ENCODE results near the gene RCAN2.

RCAN2 gene

DNA sequence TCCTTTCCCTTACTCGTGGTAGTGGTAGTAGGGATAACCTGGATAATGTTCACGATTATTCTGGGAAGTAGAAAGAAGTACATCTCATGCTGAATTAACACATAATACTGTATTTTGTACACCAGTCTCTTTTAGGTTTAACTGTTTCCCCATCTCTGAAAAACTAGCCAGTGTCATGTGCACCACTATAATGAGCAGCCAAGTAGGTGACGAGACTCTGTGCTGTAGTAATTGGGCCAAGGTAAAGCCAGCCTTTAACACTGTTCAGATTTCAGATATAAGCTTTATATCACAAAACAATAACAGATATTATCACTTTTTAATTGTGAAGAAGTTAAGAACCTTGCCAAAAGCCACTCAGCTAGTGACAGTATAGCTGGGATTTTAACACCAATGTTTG, 219.5 kb downstream of the RCAN2 start:
- Histone ChIP-seq H3K27ac (replicated peaks) (no peak overlapping the region), H3K4me3 (replicated peaks; ENCODE audit: insufficient read depth, low read length) (no peak overlapping the region), H3K27me3 (ENCODE audit: insufficient read depth, poor library complexity, severe bottlenecking) (no peaks in the 10 kb centered on the region)
- TF ChIP-seq, protein P1, sequence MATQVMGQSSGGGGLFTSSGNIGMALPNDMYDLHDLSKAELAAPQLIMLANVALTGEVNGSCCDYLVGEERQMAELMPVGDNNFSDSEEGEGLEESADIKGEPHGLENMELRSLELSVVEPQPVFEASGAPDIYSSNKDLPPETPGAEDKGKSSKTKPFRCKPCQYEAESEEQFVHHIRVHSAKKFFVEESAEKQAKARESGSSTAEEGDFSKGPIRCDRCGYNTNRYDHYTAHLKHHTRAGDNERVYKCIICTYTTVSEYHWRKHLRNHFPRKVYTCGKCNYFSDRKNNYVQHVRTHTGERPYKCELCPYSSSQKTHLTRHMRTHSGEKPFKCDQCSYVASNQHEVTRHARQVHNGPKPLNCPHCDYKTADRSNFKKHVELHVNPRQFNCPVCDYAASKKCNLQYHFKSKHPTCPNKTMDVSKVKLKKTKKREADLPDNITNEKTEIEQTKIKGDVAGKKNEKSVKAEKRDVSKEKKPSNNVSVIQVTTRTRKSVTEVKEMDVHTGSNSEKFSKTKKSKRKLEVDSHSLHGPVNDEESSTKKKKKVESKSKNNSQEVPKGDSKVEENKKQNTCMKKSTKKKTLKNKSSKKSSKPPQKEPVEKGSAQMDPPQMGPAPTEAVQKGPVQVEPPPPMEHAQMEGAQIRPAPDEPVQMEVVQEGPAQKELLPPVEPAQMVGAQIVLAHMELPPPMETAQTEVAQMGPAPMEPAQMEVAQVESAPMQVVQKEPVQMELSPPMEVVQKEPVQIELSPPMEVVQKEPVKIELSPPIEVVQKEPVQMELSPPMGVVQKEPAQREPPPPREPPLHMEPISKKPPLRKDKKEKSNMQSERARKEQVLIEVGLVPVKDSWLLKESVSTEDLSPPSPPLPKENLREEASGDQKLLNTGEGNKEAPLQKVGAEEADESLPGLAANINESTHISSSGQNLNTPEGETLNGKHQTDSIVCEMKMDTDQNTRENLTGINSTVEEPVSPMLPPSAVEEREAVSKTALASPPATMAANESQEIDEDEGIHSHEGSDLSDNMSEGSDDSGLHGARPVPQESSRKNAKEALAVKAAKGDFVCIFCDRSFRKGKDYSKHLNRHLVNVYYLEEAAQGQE (IDR thresholded peaks at IDR 0.05; ENCODE audit: insufficient replicate concordance, low read depth) = no peak
- no peak for TF ChIP-seq POLR2AphosphoS5 (IDR thresholded peaks at IDR 0.05; ENCODE audit: low read depth)
- no peak for TF ChIP-seq SPI1 (IDR thresholded peaks at IDR 0.05; ENCODE audit: borderline replicate concordance, low read depth)
- TF ChIP-seq, protein P2, sequence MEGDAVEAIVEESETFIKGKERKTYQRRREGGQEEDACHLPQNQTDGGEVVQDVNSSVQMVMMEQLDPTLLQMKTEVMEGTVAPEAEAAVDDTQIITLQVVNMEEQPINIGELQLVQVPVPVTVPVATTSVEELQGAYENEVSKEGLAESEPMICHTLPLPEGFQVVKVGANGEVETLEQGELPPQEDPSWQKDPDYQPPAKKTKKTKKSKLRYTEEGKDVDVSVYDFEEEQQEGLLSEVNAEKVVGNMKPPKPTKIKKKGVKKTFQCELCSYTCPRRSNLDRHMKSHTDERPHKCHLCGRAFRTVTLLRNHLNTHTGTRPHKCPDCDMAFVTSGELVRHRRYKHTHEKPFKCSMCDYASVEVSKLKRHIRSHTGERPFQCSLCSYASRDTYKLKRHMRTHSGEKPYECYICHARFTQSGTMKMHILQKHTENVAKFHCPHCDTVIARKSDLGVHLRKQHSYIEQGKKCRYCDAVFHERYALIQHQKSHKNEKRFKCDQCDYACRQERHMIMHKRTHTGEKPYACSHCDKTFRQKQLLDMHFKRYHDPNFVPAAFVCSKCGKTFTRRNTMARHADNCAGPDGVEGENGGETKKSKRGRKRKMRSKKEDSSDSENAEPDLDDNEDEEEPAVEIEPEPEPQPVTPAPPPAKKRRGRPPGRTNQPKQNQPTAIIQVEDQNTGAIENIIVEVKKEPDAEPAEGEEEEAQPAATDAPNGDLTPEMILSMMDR (IDR thresholded peaks at IDR 0.05; ENCODE audit: insufficient read depth, low read length) = no peak
- TF ChIP-seq GABPA (IDR thresholded peaks at IDR 0.05; ENCODE audit: low read depth) = no peak
- DNase-seq (ENCODE audit: low read depth in 1 of 2, low spot score in 1 of 2) = no peak

DNA sequence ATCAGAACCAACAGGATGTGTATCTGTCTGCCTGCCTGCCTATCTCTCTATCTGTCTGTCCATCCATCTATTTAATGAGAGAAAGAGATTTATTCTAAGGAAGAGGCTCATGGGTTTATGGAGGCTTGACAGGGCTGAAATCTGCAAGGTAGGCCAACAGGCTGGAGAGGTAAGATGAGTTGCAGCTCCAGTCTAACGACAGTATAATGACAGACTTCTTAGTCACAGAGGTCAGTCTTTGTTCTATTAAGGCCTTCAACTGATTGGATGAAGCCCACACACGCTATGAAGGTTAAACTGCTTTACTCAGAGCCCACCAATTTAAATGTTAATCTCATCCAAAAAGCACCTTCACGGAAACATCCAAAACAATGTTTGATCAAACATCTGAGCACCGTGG, 220.1 kb downstream of the RCAN2 start:
- H3K4me3 ChIP-seq (replicated peaks; ENCODE audit: insufficient read depth, low read length) = no peak overlapping the region
- DNase-seq (ENCODE audit: low read depth in 1 of 2, low spot score in 1 of 2) = no peak
- H3K27me3 ChIP-seq (ENCODE audit: insufficient read depth, poor library complexity, severe bottlenecking) = no peaks in the 10 kb centered on the region
- TF ChIP-seq GABPA (IDR thresholded peaks at IDR 0.05; ENCODE audit: low read depth) (no peak), POLR2AphosphoS5 (IDR thresholded peaks at IDR 0.05; ENCODE audit: low read depth) (no peak), SPI1 (IDR thresholded peaks at IDR 0.05; ENCODE audit: borderline replicate concordance, low read depth) (no peak)
- no peak overlapping the region for H3K27ac ChIP-seq (replicated peaks)

DNA sequence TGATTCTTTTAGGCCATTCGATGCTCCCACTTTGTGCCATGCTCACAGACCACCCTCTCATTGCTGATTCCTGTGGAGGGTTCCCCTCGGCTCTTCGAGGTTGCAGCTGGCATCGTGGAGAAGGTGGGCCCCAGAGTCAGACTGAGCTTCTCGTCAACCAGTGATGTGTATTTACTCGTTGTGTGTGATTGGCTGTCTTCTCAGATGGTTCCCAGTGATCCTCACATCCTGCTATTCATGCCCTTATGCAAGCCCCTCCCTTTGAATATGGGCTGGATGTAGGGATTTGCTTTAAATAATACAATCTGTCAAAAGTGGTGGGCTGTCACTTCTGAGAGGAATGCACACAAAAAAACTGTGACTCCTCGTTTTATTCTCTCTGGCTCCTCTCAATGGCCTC, 220.9 kb downstream of the RCAN2 start:
- TF ChIP-seq SPI1 (IDR thresholded peaks at IDR 0.05; ENCODE audit: borderline replicate concordance, low read depth) = no peak
- TF ChIP-seq, protein P2 (IDR thresholded peaks at IDR 0.05; ENCODE audit: insufficient read depth, low read length) = no peak
- TF ChIP-seq, protein P1 (IDR thresholded peaks at IDR 0.05; ENCODE audit: insufficient replicate concordance, low read depth) = no peak
- TF ChIP-seq GABPA (IDR thresholded peaks at IDR 0.05; ENCODE audit: low read depth) = no peak
- no peak for TF ChIP-seq POLR2AphosphoS5 (IDR thresholded peaks at IDR 0.05; ENCODE audit: low read depth)
- no peak for DNase-seq (ENCODE audit: low read depth in 1 of 2, low spot score in 1 of 2)
- Histone ChIP-seq H3K27me3 (ENCODE audit: insufficient read depth, poor library complexity, severe bottlenecking) (no peaks in the 10 kb centered on the region), H3K27ac (replicated peaks) (no peak overlapping the region), H3K4me3 (replicated peaks; ENCODE audit: insufficient read depth, low read length) (no peak overlapping the region)

DNA sequence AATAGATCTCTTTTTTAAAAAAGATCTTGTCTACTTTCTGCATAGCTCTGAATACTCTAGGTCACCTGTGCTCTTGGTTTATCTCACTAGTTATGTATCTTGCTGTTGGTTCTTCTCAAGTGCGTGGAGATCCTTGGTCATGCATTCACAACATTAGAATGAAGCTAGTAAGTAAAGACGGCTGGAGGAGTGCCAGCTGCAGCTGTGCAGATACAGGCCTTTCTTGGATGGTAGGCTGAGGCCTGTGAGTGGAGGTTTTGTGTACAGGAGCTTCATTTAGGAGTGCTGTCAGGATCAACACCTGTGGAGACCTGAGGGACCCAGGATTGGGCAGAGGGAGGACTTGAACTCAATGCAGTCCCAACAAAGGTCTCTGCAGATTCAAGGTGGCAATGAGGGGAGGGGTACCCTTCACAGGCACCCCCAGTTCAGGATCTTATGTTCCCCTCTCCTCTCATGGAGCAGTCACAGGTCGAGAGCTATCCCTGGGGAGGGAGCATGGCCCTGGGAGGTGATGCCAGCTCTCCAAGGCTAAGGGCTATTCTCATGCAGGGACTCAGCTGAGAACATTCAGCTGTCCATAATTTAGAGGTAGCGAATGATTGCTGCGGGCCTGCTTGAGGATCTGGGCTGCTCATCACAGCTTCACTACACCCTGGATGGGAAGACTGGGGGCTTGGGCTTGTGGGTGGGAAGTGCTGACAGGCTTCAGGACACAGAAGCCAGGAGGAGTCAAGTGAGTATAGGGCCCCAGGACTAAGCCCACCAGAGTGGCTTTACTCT, 221.6 kb downstream of the RCAN2 start:
- TF ChIP-seq SPI1 (IDR thresholded peaks at IDR 0.05; ENCODE audit: borderline replicate concordance, low read depth) (no peak), GABPA (IDR thresholded peaks at IDR 0.05; ENCODE audit: low read depth) (no peak), POLR2AphosphoS5 (IDR thresholded peaks at IDR 0.05; ENCODE audit: low read depth) (no peak)
- TF ChIP-seq, protein P1 (IDR thresholded peaks at IDR 0.05; ENCODE audit: insufficient replicate concordance, low read depth) = no peak
- TF ChIP-seq, protein P2 (IDR thresholded peaks at IDR 0.05; ENCODE audit: insufficient read depth, low read length) = no peak
- DNase-seq (ENCODE audit: low read depth in 1 of 2, low spot score in 1 of 2) = no peak
- Histone ChIP-seq H3K27me3 (ENCODE audit: insufficient read depth, poor library complexity, severe bottlenecking) (no peaks in the 10 kb centered on the region), H3K4me3 (replicated peaks; ENCODE audit: insufficient read depth, low read length) (no peak overlapping the region), H3K27ac (replicated peaks) (no peak overlapping the region)

Measured in HL-60 (cell line).